ENCODE results near the gene PWWP2B.
"Not testable (repeated sequence)": the region's sequence is repeated elsewhere in the genome, so short reads cannot be mapped to it uniquely, and the experiment has no call there.

Gene PWWP2B

DNA sequence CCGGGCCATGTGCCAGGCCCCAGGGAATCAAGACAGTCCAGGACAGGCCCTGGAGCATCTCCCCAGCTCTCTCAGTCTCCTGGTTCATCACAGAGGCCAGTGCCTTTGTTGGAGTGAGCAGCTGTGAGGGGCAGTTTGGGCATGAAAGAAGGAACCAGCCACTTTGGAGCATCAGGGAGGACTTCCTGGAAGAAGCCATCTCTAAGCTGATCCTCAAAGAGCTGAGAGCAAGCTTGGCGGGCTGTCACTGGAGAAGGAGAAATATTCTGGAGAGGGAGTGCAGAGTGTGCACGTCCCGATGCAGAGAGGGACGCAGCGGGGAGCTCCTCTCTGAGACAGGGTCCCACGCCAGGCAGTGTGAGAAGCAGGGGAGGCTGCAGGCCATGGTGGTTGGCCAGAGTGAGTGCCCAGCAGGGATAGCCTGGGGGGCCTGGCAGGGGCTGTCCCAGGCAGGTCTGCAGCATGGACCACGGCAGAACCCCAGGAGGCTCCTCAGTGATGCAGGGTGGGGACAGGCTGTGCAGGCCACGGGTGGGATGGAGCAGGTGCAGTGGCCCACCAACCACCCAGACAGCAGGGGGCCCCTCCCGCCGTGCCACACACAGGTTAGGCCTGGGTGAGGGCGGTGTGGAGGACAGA lies 34.7 kb downstream of the PWWP2B start:
- no peak for DNase-seq (ENCODE audit: low spot score)

DNA sequence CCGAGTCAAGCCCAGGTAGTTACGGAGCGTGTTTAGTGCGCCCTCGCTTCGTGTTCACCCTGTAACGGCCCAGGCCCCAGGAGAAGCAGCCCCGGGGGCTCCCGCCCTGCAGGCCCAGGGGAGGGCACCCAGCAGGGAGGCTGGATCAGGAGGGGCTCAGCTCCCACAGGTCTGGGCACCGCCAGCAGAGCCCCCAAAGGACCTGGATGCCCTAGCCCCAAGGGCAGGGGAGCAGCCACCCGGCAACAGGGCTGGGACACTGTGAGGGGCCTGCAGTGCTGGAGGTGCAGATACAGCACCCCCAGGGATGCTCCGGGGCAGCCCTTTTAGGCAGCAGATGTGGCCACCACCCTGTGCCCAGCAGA lies 35.2 kb downstream of the PWWP2B start:
- DNase-seq (ENCODE audit: low spot score): no peak

DNA sequence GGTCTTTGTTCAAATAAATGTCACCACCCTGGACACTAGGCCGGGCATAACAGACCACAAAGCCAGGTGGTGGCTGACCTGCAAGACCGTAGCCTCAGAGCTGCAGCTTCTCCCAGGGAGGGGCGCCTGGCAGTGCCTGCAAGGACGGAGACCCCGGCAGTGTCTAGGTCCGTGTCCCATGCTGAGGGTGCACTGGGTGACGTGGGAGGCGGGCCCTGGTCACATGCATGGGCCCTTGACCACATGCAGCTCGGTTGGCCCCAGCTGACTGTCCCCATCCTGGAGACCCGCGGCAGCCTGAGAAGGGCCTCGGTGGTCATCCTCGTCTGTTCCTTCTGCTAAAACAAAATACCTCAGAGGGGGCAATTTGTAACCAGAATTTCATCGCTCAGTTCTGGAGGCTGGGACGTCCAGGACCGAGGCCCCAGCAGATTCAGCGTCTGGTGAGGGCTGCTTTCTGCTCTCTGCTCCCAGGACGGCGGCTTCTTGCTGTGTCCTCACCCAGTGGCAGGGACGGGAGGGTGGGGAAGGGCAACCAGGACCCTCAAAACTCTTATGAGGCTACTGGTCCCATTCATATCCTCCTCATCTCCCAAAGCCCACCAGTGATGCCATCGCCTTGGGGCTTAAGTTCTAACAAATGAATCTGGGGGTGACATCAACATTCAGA lies 36.8 kb downstream of the PWWP2B start:
- DNase-seq (ENCODE audit: low spot score): no peak

DNA sequence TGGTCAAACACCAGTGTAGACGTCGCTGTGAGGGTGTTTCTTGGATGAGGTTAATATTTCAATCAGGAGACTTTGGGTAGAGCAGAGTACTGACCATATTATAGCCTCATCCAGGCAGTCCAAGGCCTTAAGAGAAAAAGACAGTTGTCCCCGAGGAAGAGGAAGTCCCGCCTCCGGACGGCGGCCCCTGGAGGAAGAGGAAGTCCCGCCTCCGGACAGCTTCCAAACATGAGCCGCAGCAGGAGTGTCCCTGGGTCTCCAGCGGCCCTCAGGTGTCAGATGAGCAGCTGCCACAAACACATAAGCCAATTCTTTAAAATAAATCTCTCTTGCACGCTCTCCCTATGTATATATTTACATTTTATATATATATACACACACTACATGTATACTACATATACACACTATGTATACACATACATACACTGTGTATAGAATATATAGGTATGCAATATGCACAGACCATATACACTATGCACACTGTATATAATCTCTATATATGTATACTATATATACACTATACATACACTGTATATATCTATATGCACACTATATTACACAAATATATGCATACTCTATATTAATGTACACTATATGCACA lies 37.5 kb downstream of the PWWP2B start:
- peak; percentile 65 for DNase-seq (ENCODE audit: low spot score)

DNA sequence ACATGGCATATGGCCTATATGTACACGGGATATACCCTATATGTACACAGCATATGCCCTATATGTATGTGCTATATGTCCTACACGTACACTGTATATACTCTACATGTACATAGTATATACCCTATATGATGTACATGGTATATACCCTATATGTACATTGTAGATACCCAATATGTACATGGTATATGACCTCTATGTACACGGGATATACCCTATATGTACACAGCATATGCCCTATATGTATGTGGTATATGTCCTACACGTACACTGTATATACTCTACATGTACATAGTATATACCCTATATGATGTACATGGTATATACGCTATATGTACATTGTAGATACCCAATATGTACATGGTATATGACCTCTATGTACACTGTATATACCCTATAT lies 38.3 kb downstream of the PWWP2B start:
- not testable (repeated sequence) for DNase-seq (ENCODE audit: low spot score)

DNA sequence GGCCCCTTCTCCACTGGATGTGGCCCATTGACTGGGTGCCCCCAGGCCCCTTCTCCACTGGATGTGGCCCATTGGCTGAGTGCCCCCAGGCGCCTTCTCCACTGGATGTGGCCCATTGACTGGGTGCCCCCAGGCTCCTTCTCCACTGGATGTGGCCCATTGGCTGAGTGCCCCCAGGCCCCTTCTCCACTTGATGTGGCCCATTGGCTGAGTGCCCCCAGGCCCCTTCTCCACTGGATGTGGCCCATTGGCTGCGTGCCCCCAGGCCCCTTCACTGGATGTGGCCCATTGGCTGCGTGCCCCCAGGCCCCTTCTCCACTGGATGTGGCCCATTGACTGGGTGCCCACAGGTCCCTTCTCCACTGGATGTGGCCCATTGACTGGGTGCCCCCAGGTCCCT lies 39.1 kb downstream of the PWWP2B start:
- not testable (repeated sequence) for DNase-seq (ENCODE audit: low spot score)

DNA sequence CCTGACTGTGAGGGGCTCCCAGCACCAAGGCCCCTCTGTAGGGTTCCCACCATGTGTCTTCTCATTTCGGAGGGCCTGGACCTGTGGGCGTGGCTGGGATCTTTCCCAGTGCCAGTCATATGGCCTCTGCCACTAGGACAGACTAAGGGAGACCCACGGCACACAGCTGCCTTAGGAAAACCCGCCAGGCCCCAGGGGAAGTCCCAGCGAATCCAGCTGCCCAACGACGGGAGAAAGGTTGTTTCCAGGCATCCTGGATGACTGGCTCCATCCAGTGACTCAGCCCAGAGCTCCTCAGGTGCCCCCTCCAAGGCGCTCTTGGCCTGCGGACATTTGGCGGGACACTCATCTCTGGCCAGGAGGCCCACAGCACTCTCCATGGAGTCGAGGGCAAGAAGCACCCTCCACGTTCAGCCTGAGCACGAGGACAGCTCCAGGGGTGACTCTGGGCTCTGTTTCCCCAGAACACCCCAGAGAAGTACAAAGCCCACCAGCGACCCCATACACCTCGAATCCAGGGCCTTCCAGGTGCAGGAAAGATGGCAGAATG lies 39.9 kb downstream of the PWWP2B start:
- DNase-seq (ENCODE audit: low spot score): no peak

DNA sequence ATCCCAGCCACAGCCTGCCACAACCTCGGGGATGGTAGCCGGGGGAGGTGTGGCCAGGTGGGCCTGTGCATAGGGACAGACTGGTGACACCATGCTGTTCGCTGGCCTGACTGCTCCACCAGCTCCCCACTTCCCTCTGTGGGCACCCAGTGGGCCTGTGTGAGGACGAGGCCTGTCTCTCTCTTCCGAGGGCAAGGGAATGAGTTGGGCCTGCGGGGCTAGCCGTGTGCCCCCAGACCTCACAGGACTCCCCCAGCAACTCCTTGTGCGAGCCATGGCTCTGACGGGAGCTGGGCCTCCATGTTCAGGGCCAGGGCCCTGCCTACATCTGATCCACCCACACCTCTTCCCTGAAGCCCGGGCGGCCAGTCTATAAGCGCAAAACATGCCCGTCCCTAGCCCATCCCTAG lies 40.5 kb downstream of the PWWP2B start:
- no peak for DNase-seq (ENCODE audit: low spot score)

DNA sequence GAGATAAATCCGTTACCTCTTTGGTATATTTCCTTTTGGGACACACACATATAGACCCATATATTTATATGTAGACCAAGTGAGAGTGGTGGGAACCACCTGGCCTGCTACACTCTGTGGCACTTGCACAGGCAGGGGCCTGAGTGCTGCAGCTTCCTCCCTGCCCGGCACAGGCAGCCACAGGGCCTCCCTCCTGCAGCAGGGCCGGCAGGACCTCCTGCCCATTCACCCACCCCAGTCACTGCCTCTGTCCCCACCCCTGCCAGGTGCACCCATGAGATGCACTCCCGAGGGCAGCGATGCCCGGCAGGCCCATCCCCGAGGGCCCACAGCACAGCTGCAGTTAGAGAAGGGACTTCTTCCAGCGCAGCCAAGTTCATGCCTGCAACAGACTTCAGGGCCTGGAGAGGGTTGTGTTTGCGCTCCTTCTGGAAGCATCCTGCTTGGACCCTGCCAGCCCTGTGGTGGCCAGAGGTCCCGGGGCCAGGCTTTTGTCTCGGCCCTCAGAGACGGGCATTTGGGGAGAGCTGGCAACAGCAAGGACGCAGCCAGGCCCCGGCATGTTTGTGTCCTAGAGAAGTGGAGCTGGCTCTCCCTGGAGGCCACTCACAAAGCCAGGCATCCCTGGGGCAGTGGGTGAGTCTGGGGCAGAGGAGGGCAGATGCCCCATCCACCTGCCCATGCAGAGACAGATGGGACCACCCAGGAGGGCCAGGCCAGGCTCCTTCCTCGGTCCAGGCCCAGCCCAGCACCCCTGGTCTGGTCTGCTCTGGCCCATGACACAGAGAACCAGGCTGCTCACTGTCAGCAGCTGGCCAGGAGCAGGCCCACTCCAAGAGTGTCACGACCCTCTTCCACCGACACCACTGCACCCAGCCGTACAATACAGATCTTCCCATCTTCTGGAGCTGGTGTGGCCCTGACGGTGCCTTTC lies 41.4 kb downstream of the PWWP2B start:
- DNase-seq (ENCODE audit: low spot score): no peak

DNA sequence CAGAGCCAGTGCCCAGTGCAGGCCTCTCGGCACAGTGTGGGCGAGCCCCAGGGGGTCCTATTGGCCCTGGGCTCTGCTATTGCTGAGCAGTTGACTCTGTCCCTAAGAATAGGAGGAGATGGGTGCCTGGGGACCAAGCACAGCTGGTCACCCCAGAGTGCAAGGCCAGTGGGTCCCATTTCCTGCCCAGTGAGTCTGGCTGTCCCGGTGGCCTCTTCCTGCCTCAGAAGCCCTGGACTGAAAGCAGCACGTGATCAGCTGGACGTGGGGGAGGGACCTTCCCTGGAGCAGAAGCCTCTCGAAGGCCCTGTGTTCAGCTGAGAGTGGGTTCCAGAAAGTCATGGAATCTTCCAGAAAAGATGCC lies 42.0 kb downstream of the PWWP2B start:
- no peak for DNase-seq (ENCODE audit: low spot score)

DNA sequence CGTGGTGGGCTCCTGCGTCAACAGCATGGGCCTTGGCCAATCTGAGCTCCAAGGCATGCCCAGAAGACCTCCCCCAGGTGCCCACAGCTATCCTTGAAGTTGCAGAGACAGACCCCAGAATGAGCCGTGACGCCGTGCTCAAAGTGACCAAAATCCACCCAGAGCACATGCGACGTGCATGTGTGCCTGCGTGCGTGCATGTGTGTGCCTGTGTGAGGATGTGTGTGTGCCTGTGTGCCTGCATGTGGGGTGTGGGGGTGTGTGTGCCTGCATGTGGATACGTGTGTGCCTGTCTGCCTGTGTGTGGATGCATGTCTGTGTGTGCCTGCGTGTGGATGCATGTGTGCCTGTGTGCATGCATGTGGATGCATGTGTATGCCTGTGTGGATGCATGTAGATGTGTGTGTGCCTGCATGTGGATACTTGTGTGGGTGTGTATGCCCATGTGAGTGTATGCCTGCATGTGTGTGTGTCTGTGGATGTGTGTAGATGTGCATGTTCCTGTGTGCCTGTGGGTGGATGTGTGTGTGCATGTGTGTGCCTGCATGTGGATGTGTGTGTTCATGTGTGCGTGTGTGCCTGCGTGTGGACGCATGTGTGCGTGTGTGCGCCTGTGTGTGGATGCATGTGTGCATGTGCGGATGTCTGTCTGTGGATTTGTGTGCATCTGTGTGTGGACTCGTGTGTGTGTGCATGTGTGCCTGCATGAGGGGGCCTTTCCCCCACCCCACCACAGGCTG lies 42.6 kb downstream of the PWWP2B start:
- no peak for DNase-seq (ENCODE audit: low spot score)

DNA sequence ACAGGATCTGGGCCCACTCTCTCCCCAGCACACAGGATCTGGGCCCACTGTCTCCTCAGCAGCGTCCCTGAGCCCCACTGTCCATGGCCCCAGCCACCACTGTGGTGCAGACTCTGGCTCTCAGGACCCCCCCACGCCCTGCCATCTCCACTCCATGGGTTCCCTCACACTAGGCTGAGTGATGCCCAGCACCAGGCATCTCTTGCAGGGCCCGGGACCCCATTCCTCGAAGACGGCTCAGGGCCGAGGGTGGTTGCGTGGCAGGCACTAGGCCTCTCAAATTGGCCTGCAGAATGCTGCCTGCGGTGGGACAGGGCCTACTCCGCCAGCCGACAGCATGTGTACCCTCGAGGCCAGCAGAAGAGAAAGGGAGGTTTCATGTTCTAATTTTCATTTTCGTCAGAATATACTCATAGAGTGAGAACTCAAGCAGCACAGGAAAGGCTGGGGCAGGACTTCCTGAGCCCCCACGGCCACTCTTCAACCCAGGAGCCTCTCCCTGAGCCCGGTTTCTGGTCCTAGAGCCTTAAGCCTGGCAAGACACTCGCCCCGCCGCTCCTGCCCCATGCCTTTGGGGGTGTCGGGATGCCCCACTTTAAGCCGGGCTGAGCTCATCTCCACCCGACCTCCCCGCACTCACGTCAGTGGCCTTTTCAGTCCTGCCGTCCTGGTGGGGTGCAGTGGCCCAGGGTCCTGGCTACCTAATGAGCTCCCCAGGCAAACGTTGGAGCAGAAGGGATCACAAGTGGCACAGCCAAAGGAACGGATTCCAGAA lies 44.0 kb downstream of the PWWP2B start:
- DNase-seq (ENCODE audit: low spot score): no peak

DNA sequence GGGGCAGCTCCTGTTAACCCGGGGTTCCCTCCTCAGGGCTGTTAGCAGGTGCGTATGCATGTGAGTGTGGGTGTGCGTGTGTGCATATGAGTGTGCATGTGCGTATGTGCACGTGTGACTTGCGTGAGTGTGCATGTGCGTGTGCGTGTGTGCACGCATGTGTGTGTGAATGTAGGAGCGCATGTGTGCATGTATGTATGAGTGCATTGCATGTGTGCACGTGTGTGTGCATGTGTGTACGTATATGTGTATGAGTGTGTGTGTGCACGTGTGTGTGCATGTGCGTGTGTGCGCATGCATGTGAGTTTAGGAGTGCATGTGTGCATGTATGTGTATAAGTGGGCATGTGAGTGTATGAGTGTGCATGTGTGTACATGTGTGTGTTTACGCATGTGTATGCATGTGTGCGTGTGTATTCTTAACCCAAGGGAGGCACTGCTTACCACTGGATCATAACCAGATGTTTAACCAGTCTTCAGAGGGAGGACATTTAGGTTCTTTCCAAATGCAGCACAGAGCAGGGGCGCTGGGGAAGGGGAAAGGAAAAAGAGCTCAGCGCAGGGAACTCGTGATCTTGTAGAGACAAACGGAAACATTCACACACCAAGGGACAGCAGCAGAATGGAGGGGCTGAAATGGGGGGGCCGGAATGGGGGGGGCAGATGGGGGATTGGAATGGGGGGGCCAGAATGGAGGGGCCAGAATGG lies 45.0 kb downstream of the PWWP2B start:
- no peak for DNase-seq (ENCODE audit: low spot score)

DNA sequence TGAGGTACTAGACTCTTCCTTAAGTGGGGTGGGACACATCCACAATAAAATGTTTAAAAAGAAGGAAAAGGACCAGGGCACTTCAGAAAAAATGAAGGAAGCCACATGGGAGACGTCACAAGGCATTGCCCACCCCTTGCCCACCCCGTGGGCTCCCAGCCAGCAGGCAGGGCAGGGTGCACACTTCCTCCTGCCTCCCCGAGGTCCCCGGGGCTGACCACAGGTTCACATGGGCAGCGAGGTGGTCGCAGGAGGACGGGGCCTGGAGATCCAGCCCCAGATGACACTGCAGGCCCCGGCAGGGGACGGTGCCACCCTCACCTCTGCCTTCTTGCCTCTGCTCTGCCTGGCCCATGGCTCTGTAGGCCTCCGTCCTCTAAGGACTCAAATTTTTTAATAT lies 45.6 kb downstream of the PWWP2B start:
- no peak for DNase-seq (ENCODE audit: low spot score)

DNA sequence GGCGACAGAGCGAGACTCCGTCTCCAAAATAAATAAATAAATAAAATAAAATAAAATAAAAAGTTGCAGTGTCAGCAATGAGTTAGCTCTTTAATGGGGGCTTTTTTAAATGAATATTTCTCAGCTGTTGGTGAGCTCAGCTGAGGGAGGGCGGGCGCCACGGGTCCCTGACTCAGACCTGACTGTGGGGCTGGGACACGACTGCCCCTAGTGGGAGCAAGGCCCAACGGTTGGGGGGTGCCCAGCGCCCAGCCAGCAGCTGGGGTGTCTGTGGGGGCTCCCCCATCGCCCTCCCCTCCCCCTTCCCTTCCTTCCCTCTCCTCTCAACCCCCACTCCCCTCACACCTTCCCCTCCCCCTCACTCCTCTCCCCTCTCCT lies 46.6 kb downstream of the PWWP2B start:
- no peak for DNase-seq (ENCODE audit: low spot score)

DNA sequence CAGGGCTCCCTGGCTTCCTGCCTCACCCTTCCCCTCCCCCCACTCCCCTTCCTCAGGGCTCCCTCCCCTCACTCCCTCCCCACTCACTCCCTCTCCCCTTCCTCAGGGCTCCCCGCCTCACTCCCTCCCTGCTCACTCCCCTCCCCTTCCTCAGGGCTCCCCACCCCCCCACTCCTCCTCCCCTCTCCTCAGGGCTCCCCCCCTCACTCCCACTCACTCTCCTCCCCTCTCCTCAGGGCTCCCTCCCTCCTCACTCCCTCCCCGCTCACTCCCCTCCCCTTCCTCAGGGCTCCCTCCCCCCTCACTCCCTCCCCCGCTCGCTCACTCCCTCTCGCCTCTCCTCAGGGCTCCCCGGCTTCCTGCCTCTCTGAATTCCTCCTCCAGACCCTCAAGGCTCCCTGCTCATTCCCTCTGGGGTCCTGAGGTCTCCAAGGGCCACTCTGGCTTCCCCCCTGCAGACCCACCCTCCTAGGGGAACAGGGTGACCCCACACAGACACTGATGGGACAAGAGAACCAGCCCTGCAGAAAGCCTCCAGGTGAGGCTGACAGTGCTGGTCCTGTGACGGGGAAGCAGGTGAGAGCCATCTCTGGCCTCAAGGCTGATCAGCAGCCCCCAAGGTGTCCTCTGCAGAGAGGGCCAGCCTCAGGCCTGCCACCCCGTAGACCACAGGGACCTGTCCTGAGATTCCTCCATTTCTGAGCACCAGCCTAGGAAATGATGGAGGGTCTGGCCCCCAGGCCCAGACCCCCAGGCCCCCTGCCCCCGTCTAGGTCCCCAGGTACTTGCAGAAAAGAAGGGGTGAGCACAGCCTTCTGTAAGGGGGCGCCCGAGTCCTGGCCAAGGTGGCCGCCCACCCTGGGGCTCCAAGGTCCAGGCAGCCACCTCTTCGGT lies 47.2 kb downstream of the PWWP2B start:
- peak; percentile 65 for DNase-seq (ENCODE audit: low spot score)

DNA sequence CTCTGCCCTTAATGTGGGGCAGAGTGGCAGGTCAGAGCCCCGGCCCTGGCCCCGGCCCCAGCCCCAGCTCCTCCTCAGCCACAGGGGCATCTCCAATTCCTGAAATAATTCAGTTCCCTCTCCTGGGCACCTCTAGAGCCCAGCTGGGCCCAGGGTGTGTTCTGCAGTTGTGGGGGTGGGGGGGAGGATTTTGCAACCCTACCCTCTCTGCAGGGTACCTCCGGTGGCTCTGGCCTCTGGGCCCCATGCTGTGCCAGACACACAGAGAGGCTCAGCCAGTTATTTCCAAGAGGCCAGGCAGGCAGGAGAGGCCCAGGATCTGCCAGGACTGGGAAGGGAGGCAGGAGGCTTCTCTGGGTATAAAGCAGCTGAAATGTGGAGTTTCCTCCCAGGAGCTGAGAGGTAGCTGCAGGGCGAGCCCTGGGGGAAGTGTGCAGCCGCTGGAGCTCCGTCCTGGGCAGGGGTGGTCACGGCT lies 47.9 kb downstream of the PWWP2B start:
- no peak for DNase-seq (ENCODE audit: low spot score)

DNA sequence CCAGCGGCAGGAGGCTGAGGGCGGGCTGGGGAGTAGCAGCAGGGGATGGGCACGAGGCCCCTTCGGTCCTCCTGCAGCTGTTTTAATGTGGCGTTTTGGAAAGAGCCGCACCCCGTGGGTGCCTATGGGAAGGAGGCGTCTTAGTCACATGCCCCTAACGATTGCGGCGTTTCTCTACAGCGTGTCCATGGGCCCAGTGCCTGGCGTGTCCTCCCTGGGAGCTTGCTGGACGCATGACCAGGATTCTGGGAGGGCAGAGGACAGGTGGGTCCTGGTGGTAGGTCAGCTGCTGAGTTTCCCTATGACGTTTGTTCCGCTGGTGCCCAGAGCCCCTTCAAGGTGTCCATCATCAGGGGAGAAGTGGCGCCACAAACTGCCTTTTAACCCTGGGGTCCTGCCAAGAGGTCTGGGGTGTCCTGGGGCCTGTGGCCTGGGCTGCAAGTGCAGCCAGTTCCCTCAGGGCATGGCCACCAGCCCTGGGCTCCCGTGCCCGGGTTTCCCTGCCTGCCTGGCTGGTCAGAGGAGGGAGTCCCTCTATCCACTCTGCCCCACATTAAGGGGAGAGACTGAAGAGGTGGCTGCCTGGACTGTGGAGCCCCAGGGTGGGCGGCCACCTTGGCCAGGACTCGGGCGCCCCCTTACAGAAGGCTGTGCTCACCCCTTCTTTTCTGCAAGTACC lies 48.7 kb downstream of the PWWP2B start:
- DNase-seq (ENCODE audit: low spot score): no peak
